Activated CD4-positive, alpha-beta T cell treated with anti-CD3 and anti-CD28 coated beads for 36 hours (primary cell): ENCODE measurements around the gene DGKI. TPM values are rescaled to one million over a fixed set of nuclear protein-coding genes. Genes with fewer than 3 reads are reported as not detected.
"Not testable (repeated sequence)": the region's sequence is repeated elsewhere in the genome, so short reads cannot be mapped to it uniquely, and the experiment has no call there.

Experiments
- ATAC-seq: fragments of 200-7000 bp; cut with Tn5 transposase; one replicate; pipeline ENCODE4 v1.10.0; 2021; ENCODE audit warnings: mild to moderate bottlenecking, moderate library complexity
- CTCF ChIA-PET: fragments of 350-600 bp; sonication (Branson Sonifier 250); formaldehyde crosslinking; loops from one replicate; lab custom pipeline; 2021; ENCODE audit warnings: antibody characterized with exemption; lab: Charles Lee
- POLR2A ChIA-PET: fragments of 350-600 bp; sonication (Branson Sonifier 250); formaldehyde crosslinking; loops from one replicate; lab custom pipeline; 2021; ENCODE audit warnings: antibody characterized with exemption, inconsistent platforms; lab: Charles Lee
- DNase-seq: peaks from one replicate; pipeline ENCODE4 v3.0.0-alpha.2; 2020
- H3K27ac Mint-ChIP-seq: one replicate; pipeline ENCODE4 v1.8.0; 2021; ENCODE audit warnings: mixed read lengths
- H3K27me3 Mint-ChIP-seq: one replicate; pipeline ENCODE4 v1.8.0; 2021; ENCODE audit warnings: mixed read lengths
- H3K36me3 Mint-ChIP-seq: one replicate; pipeline ENCODE4 v1.8.0; 2021; ENCODE audit warnings: low read depth, mixed read lengths
- H3K4me1 Mint-ChIP-seq: one replicate; pipeline ENCODE4 v1.8.0; 2021; ENCODE audit warnings: mixed read lengths
- H3K4me3 Mint-ChIP-seq: one replicate; pipeline ENCODE4 v1.8.0; 2021; ENCODE audit warnings: mild to moderate bottlenecking, moderate library complexity, mixed read lengths
- H3K9me3 Mint-ChIP-seq: one replicate; pipeline ENCODE4 v1.8.0; 2021; ENCODE audit warnings: low read depth, mixed read lengths
- intact Hi-C, 2 experiments: fragments of 100-400 bp; cut with DNase I in 1 of 2; cut with micrococcal nuclease in 1 of 2; formaldehyde crosslinking; loops; one replicate each; pipeline versions ENCODE4 v1.14.2 to v1.15.1; 2022 to 2024; cut with DNase I, micrococcal nuclease
- total RNA-seq, 2 experiments: library from RNA; stranded (reverse); gene quantifications; one replicate each; pipeline ENCODE4 v1.2.3, GENCODE V29; 2021

The DGKI gene
- total RNA-seq, 2 experiments from 2014 or later = 2.9 to 3.0 TPM

DNA sequence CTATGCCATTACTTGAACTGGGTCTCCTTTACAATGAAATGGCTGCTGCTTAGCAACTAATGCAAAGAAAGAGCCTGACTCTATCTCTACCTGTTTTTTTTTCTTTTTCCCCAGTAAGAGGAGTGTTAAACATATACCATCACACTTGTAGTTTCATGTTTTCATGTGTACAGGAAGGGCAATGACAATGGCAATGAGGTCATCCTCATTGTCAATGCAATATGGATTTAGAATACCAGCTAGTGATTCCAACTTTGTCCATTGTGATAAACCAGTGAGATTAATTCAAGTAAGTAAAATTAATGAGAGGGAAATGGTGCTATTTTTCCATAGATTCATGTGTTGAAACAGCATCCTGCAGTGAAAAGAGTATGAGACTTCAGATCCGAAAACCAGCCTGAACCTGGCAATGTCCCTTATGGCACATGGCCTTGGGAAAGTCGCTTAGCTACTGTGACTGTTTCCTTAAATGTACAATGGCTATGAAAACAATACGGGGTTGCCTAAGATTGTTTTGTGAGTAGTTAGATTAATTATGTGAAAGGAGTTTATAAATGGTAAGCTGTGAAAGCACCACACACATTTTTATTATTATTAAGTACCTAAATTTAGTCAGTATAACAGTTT is 11.2 kb downstream of the DGKI start:
- ATAC-seq (no peak), DNase-seq (no peak)
- ChIA-PET POLR2A (no interaction called here), CTCF (interaction anchor here (0.5 to 1.5 kb wide), 4 partner anchors 17 to 179 kb away, joined by 3 to 4 read pairs (median 3); no protein-coding TSS in a partner anchor)
- H3K4me1 Mint-ChIP-seq = no peaks in the 10 kb centered on the region
- H3K9me3 Mint-ChIP-seq = peaks cover 15% of the 10 kb centered on the region
- H3K36me3 Mint-ChIP-seq = peaks cover 3% of the 10 kb centered on the region
- no peak overlapping the region for H3K4me3 Mint-ChIP-seq
- H3K27ac Mint-ChIP-seq = no peak overlapping the region
- intact Hi-C loops = no loop called here
- H3K27me3 Mint-ChIP-seq = peaks cover 22% of the 10 kb centered on the region

DNA sequence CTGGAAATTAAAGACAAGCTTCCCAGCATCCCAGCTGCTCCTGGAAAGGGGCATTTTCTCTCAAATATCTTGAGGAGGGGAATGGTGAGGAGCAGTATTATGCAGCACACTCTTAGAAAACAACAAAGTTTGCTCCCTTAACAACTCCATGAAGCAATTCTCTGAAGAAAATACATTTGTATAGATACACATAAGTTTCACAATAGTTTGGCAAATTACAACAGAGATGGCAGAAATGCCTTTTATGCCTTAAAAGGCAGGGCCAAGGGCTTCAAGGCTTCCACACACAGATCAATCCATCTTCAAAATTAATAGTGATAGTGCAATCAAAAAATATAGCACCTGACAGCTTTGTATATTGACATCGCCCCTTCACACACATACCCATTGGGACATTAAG is 12.2 kb downstream of the DGKI start:
- Mint-ChIP-seq H3K27ac (no peak overlapping the region), H3K36me3 (peaks cover 3% of the 10 kb centered on the region), H3K4me3 (no peak overlapping the region), H3K27me3 (peaks cover 19% of the 10 kb centered on the region), H3K4me1 (no peaks in the 10 kb centered on the region), H3K9me3 (peaks cover 17% of the 10 kb centered on the region)
- ATAC-seq (no peak), DNase-seq (no peak)
- intact Hi-C loops = no loop called here
- ChIA-PET CTCF (no interaction called here), POLR2A (no interaction called here)

DNA sequence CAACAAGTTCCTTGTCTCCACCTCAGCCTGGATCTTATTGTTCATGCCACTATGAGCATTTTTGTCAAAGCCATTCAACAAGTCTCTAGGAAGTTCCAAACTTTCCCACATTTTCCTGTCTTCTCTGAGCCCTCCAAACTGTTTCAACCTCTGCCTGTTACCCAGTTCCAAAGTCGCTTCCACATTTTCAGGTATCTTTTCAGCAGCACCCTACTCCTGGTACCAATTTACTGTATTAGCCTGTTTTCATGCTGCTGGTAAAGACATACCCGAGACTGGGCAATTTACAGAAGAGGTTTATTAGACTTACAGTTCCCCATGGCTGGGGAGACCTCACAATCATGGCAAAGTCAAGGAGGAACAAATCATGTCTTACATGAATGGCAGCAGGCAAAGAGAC is 13.8 kb downstream of the DGKI start:
- POLR2A ChIA-PET, intact Hi-C loops, H3K4me3 Mint-ChIP-seq, CTCF ChIA-PET, H3K27ac Mint-ChIP-seq, H3K4me1 Mint-ChIP-seq, ATAC-seq, H3K36me3 Mint-ChIP-seq, DNase-seq: not testable (repeated sequence)
- H3K27me3 Mint-ChIP-seq = peaks cover 23% of the 10 kb centered on the region
- peaks cover 17% of the 10 kb centered on the region for H3K9me3 Mint-ChIP-seq

- ChIA-PET POLR2A (no interaction called here), CTCF (no interaction called here)
- Mint-ChIP-seq H3K4me1 (no peaks in the 10 kb centered on the region), H3K36me3 (peaks cover 3% of the 10 kb centered on the region), H3K9me3 (peaks cover 17% of the 10 kb centered on the region), H3K27me3 (peaks cover 23% of the 10 kb centered on the region), H3K4me3 (no peak overlapping the region), H3K27ac (no peak overlapping the region)
- ATAC-seq (no peak), DNase-seq (no peak)
- intact Hi-C loops = no loop called here
These were observed 14.4 kb downstream of the DGKI start for GRCh38 chr7:137832382-137832781.

- H3K4me3 Mint-ChIP-seq, intact Hi-C loops, H3K4me1 Mint-ChIP-seq, POLR2A ChIA-PET, DNase-seq, CTCF ChIA-PET, H3K27ac Mint-ChIP-seq, H3K36me3 Mint-ChIP-seq, ATAC-seq: not testable (repeated sequence)
- peaks cover 17% of the 10 kb centered on the region for H3K9me3 Mint-ChIP-seq
- H3K27me3 Mint-ChIP-seq = peaks cover 24% of the 10 kb centered on the region
These were observed 15.2 kb downstream of the DGKI start for GRCh38 chr7:137831555-137831954.

GRCh38 chr7:137829337-137829992 is 17.3 kb downstream of the DGKI start:
- CTCF ChIA-PET = no interaction called here
- POLR2A ChIA-PET = no interaction called here
- Mint-ChIP-seq H3K36me3 (peaks cover 3% of the 10 kb centered on the region), H3K9me3 (peaks cover 17% of the 10 kb centered on the region), H3K27me3 (peaks cover 21% of the 10 kb centered on the region), H3K4me1 (no peaks in the 10 kb centered on the region), H3K4me3 (no peak overlapping the region), H3K27ac (no peak overlapping the region)
- DNase-seq = no peak
- intact Hi-C loops = no loop called here
- no peak for ATAC-seq

GRCh38 chr7:137828456-137828855 is 18.3 kb downstream of the DGKI start:
- Mint-ChIP-seq H3K27me3 (peaks cover 21% of the 10 kb centered on the region), H3K36me3 (peaks cover 3% of the 10 kb centered on the region), H3K4me3 (no peak overlapping the region), H3K9me3 (peaks cover 15% of the 10 kb centered on the region), H3K27ac (no peak overlapping the region), H3K4me1 (no peaks in the 10 kb centered on the region)
- ChIA-PET CTCF (interaction anchor here (1.0 kb wide), 1 partner anchor 172 kb away, joined by 4 read pairs; no protein-coding TSS in a partner anchor), POLR2A (no interaction called here)
- ATAC-seq = no peak
- DNase-seq = no peak
- intact Hi-C loops = no loop called here

DNA sequence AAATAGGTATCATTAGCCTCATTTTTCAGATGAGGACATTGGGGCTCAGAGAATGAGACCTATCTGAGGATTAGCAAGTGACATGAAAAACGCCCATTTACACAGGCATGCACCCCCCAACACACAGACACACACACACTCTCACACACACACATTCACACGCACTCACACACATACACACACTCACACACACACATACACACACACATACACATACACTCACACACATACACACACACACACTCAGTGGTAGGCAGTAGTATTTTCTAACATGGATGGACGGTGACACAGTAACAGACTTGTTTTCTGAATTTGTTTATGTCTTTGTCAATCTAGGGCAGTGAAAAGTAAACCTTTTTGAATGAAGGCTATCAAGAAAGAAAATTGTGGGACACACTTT is 21.3 kb downstream of the DGKI start:
- POLR2A ChIA-PET = no interaction called here
- Mint-ChIP-seq H3K27ac (no peak overlapping the region), H3K9me3 (peaks cover 1% of the 10 kb centered on the region), H3K36me3 (no peaks in the 10 kb centered on the region), H3K27me3 (peaks cover 28% of the 10 kb centered on the region), H3K4me3 (no peak overlapping the region), H3K4me1 (no peaks in the 10 kb centered on the region)
- ATAC-seq (no peak), DNase-seq (no peak)
- intact Hi-C loops = no loop called here
- CTCF ChIA-PET = no interaction called here

GRCh38 chr7:137820677-137821420 is 25.9 kb downstream of the DGKI start:
- ChIA-PET CTCF (interaction anchor here (0.6 to 1.0 kb wide), 3 partner anchors 80 to 181 kb away, joined by 3 to 5 read pairs (median 4); partner anchors contain the start of gene CREB3L2), POLR2A (no interaction called here)
- H3K27me3 Mint-ChIP-seq = peaks cover 29% of the 10 kb centered on the region
- DNase-seq = no peak
- ATAC-seq = no peak
- no peaks in the 10 kb centered on the region for H3K9me3 Mint-ChIP-seq
- H3K36me3 Mint-ChIP-seq = no peaks in the 10 kb centered on the region
- H3K4me3 Mint-ChIP-seq = no peak overlapping the region
- intact Hi-C loops = no loop called here
- no peak overlapping the region for H3K27ac Mint-ChIP-seq
- no peaks in the 10 kb centered on the region for H3K4me1 Mint-ChIP-seq

DNA sequence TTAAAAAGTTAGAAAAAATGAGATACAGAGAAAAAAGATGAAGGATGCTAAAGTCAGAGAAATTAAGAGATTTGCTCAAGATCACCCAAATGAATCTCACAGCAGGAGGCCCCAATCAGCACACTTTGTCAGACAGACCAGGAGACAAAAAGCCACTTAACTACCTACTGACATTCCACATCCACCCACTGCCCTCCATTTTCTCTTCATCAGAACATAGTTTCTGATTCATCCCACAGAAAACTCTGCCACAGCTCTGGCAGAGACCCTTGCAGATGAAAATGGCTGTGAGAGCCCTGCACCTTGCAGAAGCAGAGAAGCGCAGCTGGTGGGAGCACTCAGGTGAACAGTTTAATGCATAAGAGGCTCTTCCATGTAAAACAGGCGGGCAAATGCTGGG is 26.6 kb downstream of the DGKI start:
- intact Hi-C loops = no loop called here
- Mint-ChIP-seq H3K36me3 (no peaks in the 10 kb centered on the region), H3K4me1 (no peaks in the 10 kb centered on the region), H3K27ac (no peak overlapping the region), H3K27me3 (peaks cover 26% of the 10 kb centered on the region), H3K4me3 (no peak overlapping the region), H3K9me3 (no peaks in the 10 kb centered on the region)
- no peak for DNase-seq
- ATAC-seq = no peak
- ChIA-PET CTCF (no interaction called here), POLR2A (no interaction called here)

- intact Hi-C loops = loop anchor here in 1 of 2 experiments (10.0 kb wide), 1 partner anchor 197 kb away; no protein-coding TSS in a partner anchor
- ChIA-PET CTCF (interaction anchor here (0.5 kb wide), 1 partner anchor 17 kb away, joined by 3 read pairs; no protein-coding TSS in a partner anchor), POLR2A (no interaction called here)
- H3K4me3 Mint-ChIP-seq = no peak overlapping the region
- no peak overlapping the region for H3K27ac Mint-ChIP-seq
- no peaks in the 10 kb centered on the region for H3K9me3 Mint-ChIP-seq
- peaks cover 23% of the 10 kb centered on the region for H3K27me3 Mint-ChIP-seq
- no peak for ATAC-seq
- no peaks in the 10 kb centered on the region for H3K4me1 Mint-ChIP-seq
- no peaks in the 10 kb centered on the region for H3K36me3 Mint-ChIP-seq
- DNase-seq = no peak
These were observed 28.7 kb downstream of the DGKI start for GRCh38 chr7:137818036-137818435.
